Hepatocyte (in vitro differentiated cells): ENCODE measurements around the gene GPR25.

Experiments used
- EZH2 ChIP-seq: fragments of 200-600 bp; sonication (generic); IDR thresholded peaks from 2 replicates; pipeline ENCODE4 v1.6.1; 2016; ENCODE audit warnings: antibody characterized with exemption, mild to moderate bottlenecking, borderline replicate concordance
- EZH2phosphoT487 ChIP-seq: fragments of 200-600 bp; sonication (generic); IDR thresholded peaks from one replicate; pipeline ENCODE4 v1.6.1; 2018; ENCODE audit warnings: antibody characterized with exemption, mild to moderate bottlenecking, low read depth, moderate library complexity; ENCODE audit not compliant: unreplicated experiment, severe bottlenecking
- TF ChIP-seq, protein P1 (sequence below): fragments of 200-600 bp; sonication (generic); IDR thresholded peaks from 2 replicates; pipeline ENCODE4 v1.5.1; 2016; ENCODE audit warnings: antibody characterized with exemption, mild to moderate bottlenecking; ENCODE audit not compliant: poor library complexity

DNA sequence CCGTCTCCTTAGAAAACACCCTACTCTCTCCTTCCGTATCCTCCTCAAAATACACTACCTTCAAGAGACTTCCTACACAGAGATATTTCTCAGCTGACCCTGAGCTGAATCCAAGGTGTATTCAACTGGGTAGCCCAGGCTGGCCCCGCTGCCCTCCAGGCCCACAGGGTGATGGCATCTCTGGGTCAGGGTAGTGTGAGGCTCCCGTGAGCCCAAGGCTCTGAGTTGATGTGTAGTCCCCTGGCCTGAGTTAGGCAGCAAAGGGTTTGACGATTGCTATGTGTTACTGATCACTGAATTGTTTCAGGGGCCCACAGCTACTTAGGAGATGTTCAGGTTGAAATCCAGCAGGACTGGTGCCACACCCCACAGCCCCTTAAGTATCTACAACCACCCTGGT, 28.6 kb downstream of the GPR25 start:
- TF ChIP-seq, protein P1, sequence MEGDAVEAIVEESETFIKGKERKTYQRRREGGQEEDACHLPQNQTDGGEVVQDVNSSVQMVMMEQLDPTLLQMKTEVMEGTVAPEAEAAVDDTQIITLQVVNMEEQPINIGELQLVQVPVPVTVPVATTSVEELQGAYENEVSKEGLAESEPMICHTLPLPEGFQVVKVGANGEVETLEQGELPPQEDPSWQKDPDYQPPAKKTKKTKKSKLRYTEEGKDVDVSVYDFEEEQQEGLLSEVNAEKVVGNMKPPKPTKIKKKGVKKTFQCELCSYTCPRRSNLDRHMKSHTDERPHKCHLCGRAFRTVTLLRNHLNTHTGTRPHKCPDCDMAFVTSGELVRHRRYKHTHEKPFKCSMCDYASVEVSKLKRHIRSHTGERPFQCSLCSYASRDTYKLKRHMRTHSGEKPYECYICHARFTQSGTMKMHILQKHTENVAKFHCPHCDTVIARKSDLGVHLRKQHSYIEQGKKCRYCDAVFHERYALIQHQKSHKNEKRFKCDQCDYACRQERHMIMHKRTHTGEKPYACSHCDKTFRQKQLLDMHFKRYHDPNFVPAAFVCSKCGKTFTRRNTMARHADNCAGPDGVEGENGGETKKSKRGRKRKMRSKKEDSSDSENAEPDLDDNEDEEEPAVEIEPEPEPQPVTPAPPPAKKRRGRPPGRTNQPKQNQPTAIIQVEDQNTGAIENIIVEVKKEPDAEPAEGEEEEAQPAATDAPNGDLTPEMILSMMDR = no peak
- no peak for TF ChIP-seq EZH2phosphoT487
- TF ChIP-seq EZH2 = no peak
